GM19328 (cell line): ENCODE results near the gene MYO5A.
"Not testable (repeated sequence)": the region's sequence is repeated elsewhere in the genome, so short reads cannot be mapped to it uniquely, and the experiment has no call there.

Source experiments
- ATAC-seq: cut with Tn5 transposase; IDR thresholded peaks from one replicate; pipeline ENCODE4 v1.9.1; 2021; ENCODE audit warnings: mild to moderate bottlenecking, moderate library complexity; ENCODE audit not compliant: unreplicated experiment

MYO5A gene

GRCh38 chr15:52528564-52529340 lies at the start of gene MYO5A:
Gene MYO5A (minus strand): TSS chr15:52528880. CDS start chr15:52528806, 74 bp downstream.
- ATAC-seq, result peak; percentile 84

GRCh38 chr15:52576692-52577091 lies 48.0 kb upstream of the MYO5A start:
- no peak for ATAC-seq

- ATAC-seq, result not testable (repeated sequence)
These were observed 46.9 kb upstream of the MYO5A start for GRCh38 chr15:52575573-52575972.

- no peak for ATAC-seq
These were observed 46.4 kb upstream of the MYO5A start for GRCh38 chr15:52575072-52575471.

- ATAC-seq, result not testable (repeated sequence)
These were observed 45.9 kb upstream of the MYO5A start for GRCh38 chr15:52574623-52575022.

GRCh38 chr15:52568601-52569585 lies 40.2 kb upstream of the MYO5A start, which contains the start of gene ARPP19:
Gene ARPP19 (minus strand): TSS chr15:52569030. CDS start chr15:52568892, 138 bp downstream.
- ATAC-seq, result peak; percentile 66

GRCh38 chr15:52567871-52568600 lies 39.4 kb upstream of the MYO5A start:
- ATAC-seq, result no peak

GRCh38 chr15:52566889-52567288 lies 38.2 kb upstream of the MYO5A start:
- ATAC-seq, result no peak

GRCh38 chr15:52565417-52566358 lies 37.0 kb upstream of the MYO5A start:
- not testable (repeated sequence) for ATAC-seq

GRCh38 chr15:52563501-52564060 lies 34.9 kb upstream of the MYO5A start:
- ATAC-seq, result no peak

- no peak for ATAC-seq
These were observed 30.9 kb upstream of the MYO5A start for GRCh38 chr15:52559575-52559974.

- ATAC-seq, result no peak
These were observed 30.3 kb upstream of the MYO5A start for GRCh38 chr15:52559022-52559421.

GRCh38 chr15:52558196-52558595 lies 29.5 kb upstream of the MYO5A start:
- ATAC-seq, result peak; percentile 56

GRCh38 chr15:52557274-52557641 lies 28.6 kb upstream of the MYO5A start:
- ATAC-seq, result no peak

- ATAC-seq, result no peak
These were observed 28.0 kb upstream of the MYO5A start for GRCh38 chr15:52556524-52557273.

- ATAC-seq, result no peak
These were observed 23.6 kb upstream of the MYO5A start for GRCh38 chr15:52552303-52552702.

GRCh38 chr15:52551762-52552161 lies 23.1 kb upstream of the MYO5A start:
- ATAC-seq, result no peak

GRCh38 chr15:52551186-52551585 lies 22.5 kb upstream of the MYO5A start:
- not testable (repeated sequence) for ATAC-seq
